ENCODE data around the gene PCYT1B. TPM values are rescaled to one million over a fixed set of nuclear protein-coding genes. Genes with fewer than 3 reads are reported as not detected.
"Not testable (repeated sequence)": the region's sequence is repeated elsewhere in the genome, so short reads cannot be mapped to it uniquely, and the experiment has no call there.

The PCYT1B gene
- total and polyA plus RNA-seq, 9 donors, result 1.4 to 3.1 (median 2.0) TPM

GRCh38 chrX:24672701-24673190, 25.6 kb upstream of the PCYT1B start:
- Histone ChIP-seq H3K36me3 (ENCODE audit: control insufficient read depth, insufficient read depth, low read length) (no peaks in the 10 kb centered on the region), H3K9me3 (replicated peaks; ENCODE audit: control insufficient read depth, low read depth, low read length) (no peaks in the 10 kb centered on the region), H3K4me3 (ENCODE audit: low read length) (no peak overlapping the region), H3K27me3 (ENCODE audit: control insufficient read depth, insufficient read depth, low read length) (peaks cover 22% of the 10 kb centered on the region), H3K27ac (ENCODE audit: low read length) (no peak overlapping the region), H3K4me1 (ENCODE audit: control insufficient read depth, insufficient read depth, low read length) (no peaks in the 10 kb centered on the region)
- no peak for DNase-seq
- 65% methylated on average over 5 of the region's 11 CpGs for WGBS (ENCODE audit: insufficient coverage)

GRCh38 chrX:24668111-24668510, 21.0 kb upstream of the PCYT1B start:
- H3K36me3 ChIP-seq (ENCODE audit: control insufficient read depth, insufficient read depth, low read length), result no peaks in the 10 kb centered on the region
- no peaks in the 10 kb centered on the region for H3K9me3 ChIP-seq (replicated peaks; ENCODE audit: control insufficient read depth, low read depth, low read length)
- H3K27ac ChIP-seq (ENCODE audit: low read length), result no peak overlapping the region
- peaks cover 15% of the 10 kb centered on the region for H3K27me3 ChIP-seq (ENCODE audit: control insufficient read depth, insufficient read depth, low read length)
- no peaks in the 10 kb centered on the region for H3K4me1 ChIP-seq (ENCODE audit: control insufficient read depth, insufficient read depth, low read length)
- DNase-seq, result no peak
- WGBS (ENCODE audit: insufficient coverage), result no CpG with 5 or more reads among the region's 3 CpGs
- no peak overlapping the region for H3K4me3 ChIP-seq (ENCODE audit: low read length)

GRCh38 chrX:24662352-24662751, 15.2 kb upstream of the PCYT1B start:
- Histone ChIP-seq H3K27ac (ENCODE audit: low read length) (no peak overlapping the region), H3K4me1 (ENCODE audit: control insufficient read depth, insufficient read depth, low read length) (no peaks in the 10 kb centered on the region), H3K36me3 (ENCODE audit: control insufficient read depth, insufficient read depth, low read length) (no peaks in the 10 kb centered on the region), H3K9me3 (replicated peaks; ENCODE audit: control insufficient read depth, low read depth, low read length) (no peaks in the 10 kb centered on the region), H3K27me3 (ENCODE audit: control insufficient read depth, insufficient read depth, low read length) (peaks cover 13% of the 10 kb centered on the region), H3K4me3 (ENCODE audit: low read length) (no peak overlapping the region)
- DNase-seq, result no peak
- WGBS (ENCODE audit: insufficient coverage), result 62% methylated on average over 3 of the region's 4 CpGs

- Histone ChIP-seq H3K27ac (ENCODE audit: low read length) (no peak overlapping the region), H3K4me3 (ENCODE audit: low read length) (no peak overlapping the region), H3K4me1 (ENCODE audit: control insufficient read depth, insufficient read depth, low read length) (no peaks in the 10 kb centered on the region), H3K27me3 (ENCODE audit: control insufficient read depth, insufficient read depth, low read length) (peaks cover 10% of the 10 kb centered on the region), H3K9me3 (replicated peaks; ENCODE audit: control insufficient read depth, low read depth, low read length) (no peaks in the 10 kb centered on the region), H3K36me3 (ENCODE audit: control insufficient read depth, insufficient read depth, low read length) (no peaks in the 10 kb centered on the region)
- no peak for DNase-seq
Observed at GRCh38 chrX:24661292-24661691, 14.1 kb upstream of the PCYT1B start.

GRCh38 chrX:24659646-24660045, 12.5 kb upstream of the PCYT1B start:
- DNase-seq, result no peak
- H3K27me3 ChIP-seq (ENCODE audit: control insufficient read depth, insufficient read depth, low read length), result peaks cover 8% of the 10 kb centered on the region
- H3K27ac ChIP-seq (ENCODE audit: low read length), result no peak overlapping the region
- WGBS (ENCODE audit: insufficient coverage), result no CpG with 5 or more reads among the region's 3 CpGs
- no peaks in the 10 kb centered on the region for H3K4me1 ChIP-seq (ENCODE audit: control insufficient read depth, insufficient read depth, low read length)
- no peaks in the 10 kb centered on the region for H3K9me3 ChIP-seq (replicated peaks; ENCODE audit: control insufficient read depth, low read depth, low read length)
- H3K36me3 ChIP-seq (ENCODE audit: control insufficient read depth, insufficient read depth, low read length), result no peaks in the 10 kb centered on the region
- H3K4me3 ChIP-seq (ENCODE audit: low read length), result no peak overlapping the region

- Histone ChIP-seq H3K4me1 (ENCODE audit: control insufficient read depth, insufficient read depth, low read length) (no peaks in the 10 kb centered on the region), H3K27ac (ENCODE audit: low read length) (no peak overlapping the region)
- WGBS (ENCODE audit: insufficient coverage), result no CpG with 5 or more reads among the region's 1 CpG
Observed at GRCh38 chrX:24659106-24659505, 12.0 kb upstream of the PCYT1B start.

GRCh38 chrX:24658421-24658820, 11.3 kb upstream of the PCYT1B start:
- Histone ChIP-seq H3K4me1 (ENCODE audit: control insufficient read depth, insufficient read depth, low read length) (no peaks in the 10 kb centered on the region), H3K27me3 (ENCODE audit: control insufficient read depth, insufficient read depth, low read length) (peaks cover 8% of the 10 kb centered on the region), H3K36me3 (ENCODE audit: control insufficient read depth, insufficient read depth, low read length) (no peaks in the 10 kb centered on the region), H3K4me3 (ENCODE audit: low read length) (no peak overlapping the region), H3K27ac (ENCODE audit: low read length) (no peak overlapping the region), H3K9me3 (replicated peaks; ENCODE audit: control insufficient read depth, low read depth, low read length) (no peaks in the 10 kb centered on the region)
- no peak for DNase-seq

More at GRCh38 chrX:24659106-24659505, 12.0 kb upstream of the PCYT1B start:
- Histone ChIP-seq H3K27me3 (ENCODE audit: control insufficient read depth, insufficient read depth, low read length) (peaks cover 8% of the 10 kb centered on the region), H3K9me3 (replicated peaks; ENCODE audit: control insufficient read depth, low read depth, low read length) (no peaks in the 10 kb centered on the region), H3K4me3 (ENCODE audit: low read length) (no peak overlapping the region), H3K36me3 (ENCODE audit: control insufficient read depth, insufficient read depth, low read length) (no peaks in the 10 kb centered on the region)
- DNase-seq, result no peak

- peaks cover 9% of the 10 kb centered on the region for H3K27me3 ChIP-seq (ENCODE audit: control insufficient read depth, insufficient read depth, low read length)
- H3K4me1 ChIP-seq (ENCODE audit: control insufficient read depth, insufficient read depth, low read length), result no peaks in the 10 kb centered on the region
- no peaks in the 10 kb centered on the region for H3K36me3 ChIP-seq (ENCODE audit: control insufficient read depth, insufficient read depth, low read length)
- no peak for DNase-seq
- WGBS (ENCODE audit: insufficient coverage), result no CpG with 5 or more reads among the region's 6 CpGs
- H3K9me3 ChIP-seq (replicated peaks; ENCODE audit: control insufficient read depth, low read depth, low read length), result no peaks in the 10 kb centered on the region
- no peak overlapping the region for H3K27ac ChIP-seq (ENCODE audit: low read length)
- H3K4me3 ChIP-seq (ENCODE audit: low read length), result no peak overlapping the region
Observed at GRCh38 chrX:24657671-24658386, 10.7 kb upstream of the PCYT1B start.

GRCh38 chrX:24655679-24656078, 8.5 kb upstream of the PCYT1B start:
- not testable (repeated sequence) for H3K36me3 ChIP-seq (ENCODE audit: control insufficient read depth, insufficient read depth, low read length); H3K4me1 ChIP-seq (ENCODE audit: control insufficient read depth, insufficient read depth, low read length); H3K27me3 ChIP-seq (ENCODE audit: control insufficient read depth, insufficient read depth, low read length); H3K9me3 ChIP-seq (replicated peaks; ENCODE audit: control insufficient read depth, low read depth, low read length); H3K27ac ChIP-seq (ENCODE audit: low read length); DNase-seq; H3K4me3 ChIP-seq (ENCODE audit: low read length)
- no CpG with 5 or more reads among the region's 9 CpGs for WGBS (ENCODE audit: insufficient coverage)

GRCh38 chrX:24651783-24652182, 4.6 kb upstream of the PCYT1B start:
- Histone ChIP-seq H3K4me3 (ENCODE audit: low read length) (no peak overlapping the region), H3K4me1 (ENCODE audit: control insufficient read depth, insufficient read depth, low read length) (peaks cover 9% of the 10 kb centered on the region), H3K36me3 (ENCODE audit: control insufficient read depth, insufficient read depth, low read length) (no peaks in the 10 kb centered on the region), H3K9me3 (replicated peaks; ENCODE audit: control insufficient read depth, low read depth, low read length) (no peaks in the 10 kb centered on the region), H3K27me3 (ENCODE audit: control insufficient read depth, insufficient read depth, low read length) (peaks cover 23% of the 10 kb centered on the region), H3K27ac (ENCODE audit: low read length) (no peak overlapping the region)
- WGBS (ENCODE audit: insufficient coverage), result 50% methylated on average over 1 of the region's 2 CpGs
- DNase-seq, result no peak

GRCh38 chrX:24648495-24648894, 1.3 kb upstream of the PCYT1B start:
- Histone ChIP-seq H3K4me1 (ENCODE audit: control insufficient read depth, insufficient read depth, low read length) (peaks cover 10% of the 10 kb centered on the region), H3K9me3 (replicated peaks; ENCODE audit: control insufficient read depth, low read depth, low read length) (no peaks in the 10 kb centered on the region), H3K27me3 (ENCODE audit: control insufficient read depth, insufficient read depth, low read length) (peaks cover 32% of the 10 kb centered on the region), H3K4me3 (ENCODE audit: low read length) (no peak overlapping the region), H3K27ac (ENCODE audit: low read length) (no peak overlapping the region), H3K36me3 (ENCODE audit: control insufficient read depth, insufficient read depth, low read length) (no peaks in the 10 kb centered on the region)
- no peak for DNase-seq
- WGBS (ENCODE audit: insufficient coverage), result 29% methylated on average over 1 of the region's 6 CpGs
